NB4 (cell line): Measurements from ENCODE around the gene ANKAR.

Experiments
- POLR2A ChIP-seq: IDR thresholded peaks from 2 replicates; pipeline ENCODE4 v1.6.1; 2011; ENCODE audit warnings: mild to moderate bottlenecking; ENCODE audit not compliant: insufficient read length; ENCODE audit errors: extremely low read depth
- TF ChIP-seq, protein P1 (sequence below): IDR thresholded peaks from one replicate; pipeline ENCODE4 v1.5.1; 2012; ENCODE audit warnings: low read depth, low read length
- TF ChIP-seq, protein P2 (sequence below): IDR thresholded peaks from 2 replicates; pipeline ENCODE4 v1.6.1; 2011; ENCODE audit warnings: low read depth, low read length

DNA sequence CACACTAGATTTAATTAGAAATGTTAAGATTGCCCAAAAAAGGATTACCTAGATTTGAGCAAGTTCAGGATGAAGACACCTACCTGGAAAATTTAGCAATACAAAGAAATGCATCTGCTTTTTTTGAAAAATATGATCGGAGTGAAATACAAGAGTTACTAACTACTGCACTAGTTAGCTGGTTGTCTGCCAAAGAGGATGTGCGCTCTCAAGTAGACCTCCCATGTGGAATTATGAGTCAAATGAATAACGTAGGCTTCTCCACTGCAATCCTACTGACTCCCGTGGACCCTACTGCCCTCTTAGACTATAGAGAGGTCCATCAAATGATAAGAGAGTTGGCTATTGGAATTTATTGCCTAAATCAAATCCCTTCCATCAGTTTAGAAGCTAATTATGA lies 2.0 kb downstream of the ANKAR start:
- TF ChIP-seq, protein P1, sequence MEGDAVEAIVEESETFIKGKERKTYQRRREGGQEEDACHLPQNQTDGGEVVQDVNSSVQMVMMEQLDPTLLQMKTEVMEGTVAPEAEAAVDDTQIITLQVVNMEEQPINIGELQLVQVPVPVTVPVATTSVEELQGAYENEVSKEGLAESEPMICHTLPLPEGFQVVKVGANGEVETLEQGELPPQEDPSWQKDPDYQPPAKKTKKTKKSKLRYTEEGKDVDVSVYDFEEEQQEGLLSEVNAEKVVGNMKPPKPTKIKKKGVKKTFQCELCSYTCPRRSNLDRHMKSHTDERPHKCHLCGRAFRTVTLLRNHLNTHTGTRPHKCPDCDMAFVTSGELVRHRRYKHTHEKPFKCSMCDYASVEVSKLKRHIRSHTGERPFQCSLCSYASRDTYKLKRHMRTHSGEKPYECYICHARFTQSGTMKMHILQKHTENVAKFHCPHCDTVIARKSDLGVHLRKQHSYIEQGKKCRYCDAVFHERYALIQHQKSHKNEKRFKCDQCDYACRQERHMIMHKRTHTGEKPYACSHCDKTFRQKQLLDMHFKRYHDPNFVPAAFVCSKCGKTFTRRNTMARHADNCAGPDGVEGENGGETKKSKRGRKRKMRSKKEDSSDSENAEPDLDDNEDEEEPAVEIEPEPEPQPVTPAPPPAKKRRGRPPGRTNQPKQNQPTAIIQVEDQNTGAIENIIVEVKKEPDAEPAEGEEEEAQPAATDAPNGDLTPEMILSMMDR, result no peak
- no peak for TF ChIP-seq POLR2A
- TF ChIP-seq, protein P2, sequence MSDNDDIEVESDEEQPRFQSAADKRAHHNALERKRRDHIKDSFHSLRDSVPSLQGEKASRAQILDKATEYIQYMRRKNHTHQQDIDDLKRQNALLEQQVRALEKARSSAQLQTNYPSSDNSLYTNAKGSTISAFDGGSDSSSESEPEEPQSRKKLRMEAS, result no peak
